HL-60 (cell line): Measurements from ENCODE around the gene CPED1.

ENCODE experiments used
- POLR2AphosphoS5 ChIP-seq: IDR thresholded peaks from 2 replicates; pipeline ENCODE4 v1.6.1; 2012; ENCODE audit warnings: low read depth
- TF ChIP-seq, protein P1 (sequence below): IDR thresholded peaks from one replicate; pipeline ENCODE4 v1.5.1; 2011; ENCODE audit warnings: low read length, control low read depth, inconsistent platforms; ENCODE audit not compliant: insufficient read depth

DNA sequence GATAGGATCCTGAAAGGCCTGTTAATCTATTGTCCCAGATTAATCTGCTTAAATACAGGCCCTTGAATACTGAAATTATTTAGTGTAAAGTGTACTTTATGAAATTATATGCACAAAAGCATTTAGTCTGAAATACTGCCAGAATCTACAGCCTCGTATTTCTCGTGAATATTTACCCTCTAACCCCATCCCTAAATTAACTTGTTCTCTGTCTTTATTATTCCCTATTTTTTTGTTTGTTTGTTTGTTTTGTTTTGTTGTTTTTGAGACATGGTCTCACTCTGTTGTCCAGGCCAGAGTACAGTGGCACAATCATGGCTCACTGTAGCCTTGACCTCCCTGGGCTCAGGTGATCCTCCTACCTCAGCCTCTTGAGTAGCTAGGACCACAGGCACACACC is 2.7 kb upstream of the CPED1 start:
- TF ChIP-seq POLR2AphosphoS5 = no peak
- TF ChIP-seq, protein P1, sequence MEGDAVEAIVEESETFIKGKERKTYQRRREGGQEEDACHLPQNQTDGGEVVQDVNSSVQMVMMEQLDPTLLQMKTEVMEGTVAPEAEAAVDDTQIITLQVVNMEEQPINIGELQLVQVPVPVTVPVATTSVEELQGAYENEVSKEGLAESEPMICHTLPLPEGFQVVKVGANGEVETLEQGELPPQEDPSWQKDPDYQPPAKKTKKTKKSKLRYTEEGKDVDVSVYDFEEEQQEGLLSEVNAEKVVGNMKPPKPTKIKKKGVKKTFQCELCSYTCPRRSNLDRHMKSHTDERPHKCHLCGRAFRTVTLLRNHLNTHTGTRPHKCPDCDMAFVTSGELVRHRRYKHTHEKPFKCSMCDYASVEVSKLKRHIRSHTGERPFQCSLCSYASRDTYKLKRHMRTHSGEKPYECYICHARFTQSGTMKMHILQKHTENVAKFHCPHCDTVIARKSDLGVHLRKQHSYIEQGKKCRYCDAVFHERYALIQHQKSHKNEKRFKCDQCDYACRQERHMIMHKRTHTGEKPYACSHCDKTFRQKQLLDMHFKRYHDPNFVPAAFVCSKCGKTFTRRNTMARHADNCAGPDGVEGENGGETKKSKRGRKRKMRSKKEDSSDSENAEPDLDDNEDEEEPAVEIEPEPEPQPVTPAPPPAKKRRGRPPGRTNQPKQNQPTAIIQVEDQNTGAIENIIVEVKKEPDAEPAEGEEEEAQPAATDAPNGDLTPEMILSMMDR = no peak
